PFSK-1 (cell line): ENCODE measurements around the gene GSTA2.

Experiments used
- FOXP2 ChIP-seq: optimal IDR thresholded peaks from 2 replicates; pipeline ENCODE3; 2011; ENCODE audit warnings: borderline replicate concordance, control low read depth, inconsistent platforms; ENCODE audit not compliant: insufficient read depth; ENCODE audit errors: extremely low read length, extremely low read depth
- POLR2AphosphoS5 ChIP-seq: IDR thresholded peaks from 2 replicates; pipeline ENCODE4 v1.6.1; 2012; ENCODE audit warnings: low read depth, mild to moderate bottlenecking, control low read depth, low read length, moderate library complexity
- SIN3A ChIP-seq: IDR thresholded peaks from 2 replicates; pipeline ENCODE4 v1.6.1; 2012; ENCODE audit warnings: mild to moderate bottlenecking, low read length, moderate library complexity, borderline replicate concordance; ENCODE audit not compliant: insufficient read depth
- TAF1 ChIP-seq: IDR thresholded peaks from 2 replicates; pipeline ENCODE4 v1.6.1; 2012; ENCODE audit warnings: low read length, control low read depth, borderline replicate concordance; ENCODE audit not compliant: insufficient read depth
- TF ChIP-seq, protein P1 (sequence below), 2 experiments: IDR thresholded peaks; 2 replicates each; pipeline versions ENCODE4 v1.6.1 to v1.8.0; 2011 to 2012; ENCODE audit warnings: low read depth in 2 of 2, low read length in 2 of 2, control low read depth in 1 of 2, inconsistent platforms in 1 of 2, mild to moderate bottlenecking in 1 of 2, moderate library complexity in 1 of 2; ENCODE audit not compliant: insufficient read depth in 1 of 2

- no peak for TF ChIP-seq POLR2AphosphoS5
- no peak for TF ChIP-seq SIN3A
- no peak for TF ChIP-seq TAF1
- TF ChIP-seq, protein P1, sequence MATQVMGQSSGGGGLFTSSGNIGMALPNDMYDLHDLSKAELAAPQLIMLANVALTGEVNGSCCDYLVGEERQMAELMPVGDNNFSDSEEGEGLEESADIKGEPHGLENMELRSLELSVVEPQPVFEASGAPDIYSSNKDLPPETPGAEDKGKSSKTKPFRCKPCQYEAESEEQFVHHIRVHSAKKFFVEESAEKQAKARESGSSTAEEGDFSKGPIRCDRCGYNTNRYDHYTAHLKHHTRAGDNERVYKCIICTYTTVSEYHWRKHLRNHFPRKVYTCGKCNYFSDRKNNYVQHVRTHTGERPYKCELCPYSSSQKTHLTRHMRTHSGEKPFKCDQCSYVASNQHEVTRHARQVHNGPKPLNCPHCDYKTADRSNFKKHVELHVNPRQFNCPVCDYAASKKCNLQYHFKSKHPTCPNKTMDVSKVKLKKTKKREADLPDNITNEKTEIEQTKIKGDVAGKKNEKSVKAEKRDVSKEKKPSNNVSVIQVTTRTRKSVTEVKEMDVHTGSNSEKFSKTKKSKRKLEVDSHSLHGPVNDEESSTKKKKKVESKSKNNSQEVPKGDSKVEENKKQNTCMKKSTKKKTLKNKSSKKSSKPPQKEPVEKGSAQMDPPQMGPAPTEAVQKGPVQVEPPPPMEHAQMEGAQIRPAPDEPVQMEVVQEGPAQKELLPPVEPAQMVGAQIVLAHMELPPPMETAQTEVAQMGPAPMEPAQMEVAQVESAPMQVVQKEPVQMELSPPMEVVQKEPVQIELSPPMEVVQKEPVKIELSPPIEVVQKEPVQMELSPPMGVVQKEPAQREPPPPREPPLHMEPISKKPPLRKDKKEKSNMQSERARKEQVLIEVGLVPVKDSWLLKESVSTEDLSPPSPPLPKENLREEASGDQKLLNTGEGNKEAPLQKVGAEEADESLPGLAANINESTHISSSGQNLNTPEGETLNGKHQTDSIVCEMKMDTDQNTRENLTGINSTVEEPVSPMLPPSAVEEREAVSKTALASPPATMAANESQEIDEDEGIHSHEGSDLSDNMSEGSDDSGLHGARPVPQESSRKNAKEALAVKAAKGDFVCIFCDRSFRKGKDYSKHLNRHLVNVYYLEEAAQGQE (IDR thresholded peaks at IDR 0.05; ENCODE audit: insufficient read depth in 1 of 2, low read depth in 2 of 2, low read length in 2 of 2) = no peak
- TF ChIP-seq FOXP2 = no peak
Observed at GRCh38 chr6:52746213-52746612, 17.1 kb downstream of the GSTA2 start.
